Activated CD8-positive, alpha-beta memory T cell treated with anti-CD3 and anti-CD28 coated beads for 1 hour (primary cell): ENCODE measurements around the gene AMER1.
"Not testable (repeated sequence)": the region's sequence is repeated elsewhere in the genome, so short reads cannot be mapped to it uniquely, and the experiment has no call there.

Experiments
- DNase-seq, 2 donors: peaks; one replicate each; pipeline ENCODE4 v3.0.0-alpha.2; 2020; ENCODE audit warnings: low read depth in 1 of 2; ENCODE audit errors: extremely low read depth in 1 of 2

Gene AMER1

DNA sequence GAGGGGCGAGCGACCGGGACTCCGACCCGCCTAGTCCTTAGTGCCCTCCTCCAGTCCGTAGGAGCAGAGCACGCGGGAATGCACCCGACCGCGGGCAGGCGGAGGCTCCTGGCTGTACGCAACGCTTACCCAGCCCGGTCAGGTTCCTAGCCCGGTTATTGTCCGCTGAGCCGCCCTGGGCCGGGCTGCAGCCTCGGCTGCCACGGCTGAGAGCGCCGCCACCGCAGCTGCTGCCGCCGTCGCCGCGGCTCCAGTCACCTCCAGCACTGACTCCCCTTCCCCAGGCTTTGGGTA lies at the start of gene AMER1:
Gene AMER1, minus strand, starts transcription at position 268 of the 294 bp plus-strand sequence. CDS start 12,422 bp downstream, outside the sequence.
- DNase-seq, result peak in 1 of 2 donors; percentile 1

DNA sequence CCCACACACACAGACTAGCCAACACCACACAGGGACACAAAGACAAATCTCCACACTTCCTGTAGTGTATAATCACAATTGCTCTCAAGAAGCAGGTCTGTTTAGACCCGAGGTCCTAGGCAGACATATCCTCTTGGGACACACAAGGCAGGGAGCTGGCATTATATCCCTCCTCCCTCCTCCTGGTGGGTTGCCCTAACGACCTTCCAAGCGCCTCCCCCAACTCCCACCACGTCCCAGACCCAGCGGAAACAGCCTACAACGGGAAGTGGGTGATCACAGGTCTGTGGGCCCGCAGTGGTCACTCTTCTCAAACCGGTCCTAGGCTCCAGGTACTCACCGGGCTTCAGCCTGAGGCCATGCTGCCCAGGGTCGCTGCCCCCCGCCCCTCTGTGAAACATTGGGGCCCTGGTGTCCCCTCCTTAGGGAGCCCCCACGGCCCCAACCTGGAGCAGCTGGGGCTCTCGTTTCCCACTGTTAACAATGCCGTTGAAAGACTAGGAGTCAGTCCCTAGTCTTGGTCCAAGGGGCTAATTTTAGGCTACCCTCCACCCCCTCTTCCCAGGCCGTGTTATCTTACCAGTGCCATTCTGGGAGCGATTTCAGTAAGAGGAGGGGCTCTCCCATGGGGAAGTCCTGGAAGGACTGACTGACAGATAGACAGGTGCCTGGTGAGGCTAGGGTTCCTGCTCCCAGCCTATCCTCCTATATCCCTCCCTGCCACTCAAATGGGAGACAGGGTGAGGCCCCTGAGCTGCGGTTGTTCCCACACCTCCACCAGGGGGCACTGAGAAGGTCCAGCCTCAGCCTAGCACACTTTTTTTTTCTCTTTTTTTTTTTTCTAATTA lies 24.8 kb upstream of the AMER1 start, which contains the start of gene ASB12:
Gene ASB12, minus strand, starts transcription at position 485 of the 848 bp plus-strand sequence. CDS start 4,957 bp downstream, outside the sequence.
- DNase-seq, result no peak

DNA sequence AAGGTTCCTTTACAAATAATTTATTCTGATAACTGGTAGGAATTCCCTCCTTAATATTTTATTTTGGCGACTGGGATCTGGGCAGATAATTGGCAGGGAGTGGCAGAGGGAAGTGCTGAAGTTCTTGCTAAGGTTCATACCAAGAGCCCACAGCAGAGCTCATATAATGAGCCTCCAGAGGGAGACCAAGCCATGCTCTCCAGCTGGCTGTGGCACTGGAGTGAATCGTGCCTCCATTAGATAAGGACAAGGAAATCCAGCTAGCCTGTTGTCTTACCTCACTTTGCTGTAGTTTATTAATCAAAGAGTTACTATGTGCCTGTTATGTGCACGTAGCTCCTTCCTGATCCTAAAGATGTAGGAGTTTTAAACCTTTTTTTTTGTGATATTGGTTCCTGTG lies 23.6 kb upstream of the AMER1 start:
- DNase-seq, result no peak

DNA sequence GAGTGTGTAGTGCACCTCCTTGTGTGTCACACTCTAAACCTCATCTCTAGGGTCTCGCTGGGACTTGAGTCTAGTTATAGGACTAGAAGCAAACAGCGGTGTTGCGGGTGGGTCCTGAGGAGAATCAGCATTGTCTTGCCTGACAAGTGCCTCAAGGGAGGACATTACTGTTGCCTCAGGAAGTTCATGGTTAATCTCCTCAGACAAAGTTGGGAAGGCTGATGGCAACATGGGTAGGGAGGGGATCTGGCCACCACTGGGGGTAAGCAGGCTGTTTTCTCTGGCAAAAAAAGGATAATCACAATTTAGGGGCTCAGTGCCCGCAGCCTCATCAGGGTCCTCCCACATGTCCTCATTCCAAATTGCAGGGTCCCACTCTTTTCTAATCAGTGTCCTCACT lies 12.5 kb upstream of the AMER1 start:
- no peak for DNase-seq

DNA sequence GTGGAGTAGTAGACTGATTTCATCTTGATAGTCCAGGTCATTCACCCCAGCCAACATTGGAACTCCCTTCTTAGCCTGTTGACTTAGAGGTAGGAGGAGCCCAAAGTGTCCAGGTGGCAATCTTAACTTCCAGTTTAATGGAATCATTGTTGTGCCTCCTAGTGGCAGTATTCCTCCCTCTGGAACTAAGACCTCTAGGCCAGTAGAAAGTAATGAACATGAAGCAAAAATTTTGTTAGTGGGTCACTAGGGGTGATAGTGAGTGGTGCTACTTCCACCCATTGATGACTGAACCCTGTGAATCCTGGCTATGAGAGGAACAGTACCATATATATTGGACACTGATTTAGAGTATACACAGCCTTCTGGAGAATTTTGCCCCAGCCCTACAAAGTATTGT lies 8.5 kb upstream of the AMER1 start:
- DNase-seq, result not testable (repeated sequence)

DNA sequence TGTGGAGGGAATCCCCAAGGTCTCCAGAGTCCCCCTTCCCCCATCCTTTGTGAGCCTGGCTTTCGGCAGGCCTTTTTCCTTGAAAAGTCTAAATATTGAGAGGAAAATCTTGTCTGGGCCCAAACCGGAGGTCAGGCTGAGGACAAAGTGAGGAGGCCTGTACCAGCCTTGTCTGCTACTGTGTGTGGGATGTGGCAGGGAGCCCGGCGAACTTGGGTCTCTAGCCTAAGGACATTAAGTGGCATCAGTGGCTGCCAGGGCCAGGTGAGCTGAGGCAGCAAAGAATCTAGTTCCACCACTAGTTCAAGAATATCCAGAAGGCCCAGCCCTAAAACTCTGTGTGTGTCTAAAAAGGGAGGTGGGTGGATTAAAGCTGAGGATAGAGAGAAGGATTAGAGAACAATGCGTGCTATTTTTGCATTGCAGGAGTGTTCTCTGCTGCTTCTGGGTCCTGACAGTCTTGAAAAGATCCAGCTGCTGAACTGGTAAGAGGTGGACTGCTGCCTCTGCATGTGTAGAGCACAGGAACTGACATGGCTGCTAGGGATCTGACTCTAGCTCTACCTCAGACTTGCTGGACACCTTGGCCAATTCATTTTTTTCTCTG lies 1.2 kb upstream of the AMER1 start:
- no peak for DNase-seq

DNA sequence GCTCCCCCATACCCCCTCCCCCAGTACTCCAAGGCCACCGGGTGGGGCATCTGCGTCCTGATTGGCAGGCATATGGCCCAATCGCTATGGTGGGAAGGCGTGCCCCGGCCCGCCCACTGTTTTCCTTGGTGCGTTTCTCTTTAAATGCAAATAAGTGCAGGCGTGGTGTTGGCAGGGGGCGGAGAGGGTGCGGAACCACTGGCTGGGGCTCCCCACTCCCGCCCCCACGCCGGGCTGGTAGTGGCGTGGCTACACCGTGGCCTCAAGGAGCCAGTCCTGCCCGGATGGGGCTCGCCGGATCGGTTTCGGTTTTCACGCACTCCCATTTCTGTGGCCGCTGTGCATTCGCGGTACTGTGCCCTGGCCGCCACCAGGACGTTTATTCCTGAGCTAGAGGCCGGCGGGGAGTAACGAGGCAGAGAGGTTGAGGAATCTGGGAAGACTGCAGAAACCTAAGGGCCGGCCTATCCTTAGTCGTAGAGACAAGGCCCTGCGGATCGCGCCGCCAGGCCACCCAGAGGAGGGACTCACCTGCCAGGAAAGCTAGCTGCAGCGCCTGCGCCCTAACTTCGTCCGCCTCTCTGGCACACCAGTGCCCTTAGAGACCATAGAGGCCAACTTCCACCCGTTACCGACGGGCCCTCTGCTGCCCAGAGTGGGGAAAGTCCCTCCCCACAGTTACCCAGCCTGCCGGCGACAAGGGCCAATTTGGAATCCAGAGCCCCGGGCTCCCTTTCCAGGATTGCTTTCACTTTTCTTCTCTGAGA lies 410 bp upstream of the AMER1 start:
- peak; percentile 66 to 74 for DNase-seq

DNA sequence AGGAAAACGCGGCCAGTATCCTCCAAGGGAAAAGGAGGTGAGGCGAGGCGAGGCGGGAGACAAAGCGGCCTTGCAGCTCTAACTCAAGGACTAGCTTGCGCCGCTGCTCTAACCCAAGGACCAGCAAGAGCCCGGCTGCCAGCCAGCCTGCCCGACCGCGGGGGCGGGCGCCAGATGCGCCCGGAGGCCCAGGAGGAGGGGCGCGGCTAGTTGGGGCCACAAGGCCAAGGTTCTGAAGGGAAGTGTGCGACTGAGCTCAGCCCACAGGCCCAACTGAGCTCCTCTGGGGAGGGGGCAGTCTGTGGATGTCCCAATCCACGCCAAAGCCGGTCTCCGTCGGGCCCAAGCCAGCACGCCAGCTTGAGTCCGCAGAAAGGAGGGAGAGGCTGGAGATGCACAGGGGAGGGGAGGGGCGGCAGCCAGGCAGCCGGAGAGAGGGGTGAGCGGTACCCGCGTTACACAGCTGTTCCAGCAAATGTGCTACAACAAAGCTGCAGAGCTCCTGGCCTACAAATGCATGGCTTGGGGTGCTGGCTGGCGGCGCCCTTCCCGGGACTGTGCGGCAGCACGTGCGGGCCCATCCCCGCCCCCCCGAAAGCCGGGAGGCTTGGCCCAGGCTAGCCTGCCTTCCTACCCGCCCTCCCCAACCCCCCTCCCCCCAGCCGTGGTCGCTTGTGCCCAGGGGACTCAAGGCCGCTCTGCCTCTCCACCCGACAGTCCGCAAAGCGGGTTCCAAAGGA lies 637 bp downstream of the AMER1 start:
- no peak for DNase-seq

DNA sequence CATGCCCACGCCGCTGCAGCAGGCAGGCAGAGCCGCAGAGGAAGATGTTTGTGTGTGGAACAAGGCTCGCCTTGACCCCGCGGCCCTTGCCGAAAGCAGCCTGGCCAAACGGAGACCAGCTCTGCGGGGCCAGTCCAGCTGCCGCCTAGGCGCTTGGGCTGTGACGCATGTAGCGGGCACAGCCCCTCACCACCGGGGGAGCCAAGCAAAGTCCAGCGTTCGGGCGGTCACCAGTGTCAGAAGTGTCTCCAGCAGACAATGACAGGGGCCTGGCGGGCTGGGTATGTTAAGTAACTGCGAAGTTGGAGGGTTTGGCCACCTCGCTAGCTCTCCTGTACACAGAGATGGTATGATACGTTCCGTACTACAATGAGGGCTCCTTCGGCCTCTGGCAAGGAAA lies 1.3 kb downstream of the AMER1 start:
- no peak for DNase-seq

DNA sequence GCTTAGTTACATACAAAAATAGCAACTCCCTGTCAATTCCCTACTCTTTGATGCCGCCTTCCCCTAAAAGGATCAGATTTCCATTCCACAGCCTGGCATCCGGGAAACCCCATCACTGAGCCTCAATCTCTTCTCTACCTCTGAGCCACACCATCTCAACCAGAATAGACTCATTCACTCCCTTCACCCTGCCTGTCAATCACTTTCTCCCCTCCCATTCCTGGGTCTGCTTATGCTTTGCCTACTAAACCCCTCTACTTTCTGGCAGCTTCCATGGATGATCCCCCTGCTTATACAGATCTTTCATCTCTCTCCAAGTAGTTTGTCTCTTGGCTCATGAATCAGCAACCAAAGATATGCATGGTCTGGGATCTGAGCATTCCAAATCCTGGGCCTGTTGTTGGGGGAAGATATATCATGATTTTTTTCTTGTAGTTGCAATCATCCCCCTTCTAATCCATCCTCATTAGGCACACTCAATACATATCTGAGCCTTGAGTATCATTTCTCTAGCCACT lies 2.6 kb downstream of the AMER1 start:
- no peak for DNase-seq

DNA sequence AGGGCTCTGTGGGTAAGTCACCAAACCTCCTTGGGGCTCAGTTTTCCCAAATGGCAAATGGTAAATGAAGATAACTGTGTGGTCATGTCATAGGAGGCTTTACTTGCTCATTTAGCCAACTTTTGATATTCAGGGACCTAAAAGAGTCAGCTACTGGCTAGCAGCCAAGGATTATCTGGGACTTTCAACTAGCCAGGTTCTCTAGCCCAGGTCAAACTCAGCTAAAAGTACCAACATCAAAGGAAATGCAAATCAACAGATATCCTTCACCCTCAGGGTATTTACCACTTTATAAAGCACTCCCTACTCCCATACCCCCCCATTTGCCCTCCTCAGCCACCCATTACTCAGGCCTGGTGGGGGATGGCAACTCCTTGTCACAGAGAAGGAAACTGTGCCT lies 7.5 kb downstream of the AMER1 start:
- DNase-seq, result no peak

DNA sequence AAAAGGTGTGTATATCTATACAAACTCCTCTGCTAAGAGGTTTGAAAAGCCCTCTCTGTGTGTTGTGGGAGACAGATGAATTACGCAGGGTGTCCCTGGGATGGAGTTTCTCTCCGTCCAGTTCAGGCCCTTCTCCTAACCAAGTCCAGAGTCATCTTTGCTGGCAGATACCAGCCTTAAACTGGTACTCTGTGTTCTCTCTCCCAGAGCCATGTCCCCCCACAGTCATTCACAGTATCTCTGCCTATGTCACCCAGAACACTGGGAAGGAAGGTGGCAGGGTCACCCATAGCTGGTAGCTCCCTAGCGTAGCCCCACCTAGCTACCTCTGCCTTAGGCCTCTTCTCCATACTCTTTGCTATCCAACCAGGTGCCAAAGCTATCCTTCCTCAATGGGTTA lies 8.9 kb downstream of the AMER1 start:
- DNase-seq, result no peak

DNA sequence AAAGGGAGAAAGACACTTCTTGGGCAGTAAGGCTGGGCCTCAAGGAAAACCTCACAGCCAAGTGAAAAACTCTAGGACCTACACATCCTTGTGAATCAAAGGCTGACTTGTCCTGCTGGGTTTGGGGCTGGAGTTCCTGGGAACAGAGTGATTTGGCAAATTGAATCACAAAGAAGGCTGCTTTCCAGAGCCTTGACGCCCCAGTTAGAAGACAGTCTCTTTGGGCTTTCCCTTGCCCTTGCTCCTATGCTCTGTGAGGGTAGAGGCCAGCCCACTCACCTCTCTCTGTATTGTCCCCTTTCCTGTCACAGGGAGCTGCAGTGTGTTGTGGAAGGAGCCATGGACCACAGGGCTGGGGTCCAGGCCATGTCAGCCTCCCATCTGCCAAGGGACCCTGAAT lies 9.6 kb downstream of the AMER1 start:
- DNase-seq, result no peak

DNA sequence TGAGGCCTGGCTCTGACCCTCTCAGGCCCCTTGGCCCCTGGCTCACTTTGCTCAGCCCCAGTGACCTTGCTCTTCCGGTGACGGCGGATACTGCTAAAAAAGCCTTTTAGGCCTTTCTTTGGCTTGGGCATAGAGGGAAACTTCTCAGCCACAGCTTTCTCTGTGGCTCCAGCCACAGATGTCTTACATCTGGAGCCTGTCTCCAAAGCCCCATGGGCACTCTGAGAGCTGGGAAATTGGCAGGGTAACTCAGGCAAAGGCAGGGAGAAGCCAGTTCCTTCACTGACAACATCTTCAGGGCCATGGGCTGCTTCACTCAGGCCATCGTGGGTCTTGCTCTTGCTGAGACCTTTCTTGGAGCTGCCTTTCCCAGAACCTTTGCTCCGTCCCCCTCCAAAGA lies 12.8 kb downstream of the AMER1 start:
- no peak for DNase-seq

DNA sequence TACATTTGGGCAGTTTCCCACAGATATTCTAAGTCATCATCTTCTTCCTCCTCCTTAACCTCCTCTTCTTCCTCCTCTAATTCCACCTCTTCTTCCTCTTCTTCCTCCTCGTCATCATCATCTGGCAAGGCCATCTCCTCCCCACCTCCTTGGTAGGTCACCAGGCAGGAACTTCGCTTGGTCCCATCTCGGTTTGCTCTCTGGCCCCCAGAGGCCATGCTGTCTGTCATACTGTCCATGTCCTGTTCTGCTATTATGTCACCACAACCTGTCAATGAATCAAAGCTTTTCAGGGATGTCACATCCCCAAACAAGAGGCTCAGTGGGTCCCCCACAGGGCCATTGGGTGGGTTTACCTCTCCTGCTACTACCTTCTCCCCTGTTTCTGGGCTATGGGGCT lies 13.5 kb downstream of the AMER1 start:
- no peak for DNase-seq

DNA sequence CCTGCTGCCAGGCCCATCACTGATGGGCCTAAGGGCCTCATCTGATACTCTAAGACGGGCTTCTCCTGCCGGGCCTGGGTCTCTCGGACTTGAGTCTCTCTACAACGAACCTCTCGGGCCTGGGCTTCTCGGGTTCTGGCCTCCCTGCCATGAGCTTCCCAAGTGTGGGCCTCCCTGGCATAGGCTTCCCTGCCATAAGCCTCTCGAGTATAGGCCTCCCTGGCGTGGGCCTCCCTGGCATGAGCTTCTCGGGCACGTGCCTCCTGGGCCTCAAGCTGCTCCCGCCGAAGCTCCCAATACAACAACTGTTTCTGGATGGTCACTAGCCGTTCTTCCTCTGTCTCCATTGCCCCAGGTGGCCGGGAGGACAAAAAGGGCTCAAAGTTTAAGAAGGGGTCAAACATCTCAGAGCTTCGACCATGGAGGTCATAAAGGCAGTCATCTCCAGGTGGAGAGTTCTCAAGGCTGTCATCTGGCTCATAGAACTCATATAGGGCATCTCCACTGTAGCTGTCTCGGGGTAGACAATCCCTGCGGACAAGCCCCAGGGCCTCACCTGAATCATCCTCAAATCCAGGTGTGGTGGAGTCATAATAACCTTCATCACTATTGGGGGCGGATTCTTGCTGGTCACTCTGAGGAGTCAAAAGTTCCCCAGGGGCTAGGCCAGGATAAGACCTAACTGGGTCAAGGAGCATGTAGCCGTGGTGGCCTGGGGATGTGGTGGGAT lies 14.1 kb downstream of the AMER1 start:
- no peak for DNase-seq

DNA sequence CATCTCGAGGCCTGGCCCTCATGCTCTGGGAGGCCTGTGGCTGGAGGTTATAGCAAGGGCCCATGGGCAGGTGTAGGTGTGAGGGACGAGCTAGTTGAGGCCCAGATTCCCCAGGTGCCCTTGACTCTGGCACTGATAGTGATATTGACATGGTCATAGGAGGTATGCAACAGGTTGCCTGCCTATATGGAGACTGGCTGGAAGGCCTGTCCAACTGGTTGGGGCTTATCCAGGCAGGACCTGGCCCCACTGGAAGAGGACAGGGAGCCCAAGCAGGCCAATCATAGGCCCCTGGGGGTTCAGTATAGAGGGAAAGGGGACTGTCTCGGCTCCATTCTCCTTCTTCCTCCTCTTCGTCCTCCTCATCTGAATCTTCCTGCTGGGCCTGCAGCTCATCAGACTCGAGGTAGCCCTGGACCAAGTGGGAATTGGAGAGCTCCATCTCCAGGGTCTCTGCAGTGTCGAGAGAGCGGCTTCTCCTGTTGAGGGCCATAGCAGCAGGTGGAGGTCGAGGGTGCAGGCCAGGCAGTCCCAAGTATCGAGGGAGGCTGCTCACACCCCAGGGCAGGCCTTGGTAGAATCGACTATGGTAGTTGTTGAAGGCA lies 15.3 kb downstream of the AMER1 start:
- no peak for DNase-seq

DNA sequence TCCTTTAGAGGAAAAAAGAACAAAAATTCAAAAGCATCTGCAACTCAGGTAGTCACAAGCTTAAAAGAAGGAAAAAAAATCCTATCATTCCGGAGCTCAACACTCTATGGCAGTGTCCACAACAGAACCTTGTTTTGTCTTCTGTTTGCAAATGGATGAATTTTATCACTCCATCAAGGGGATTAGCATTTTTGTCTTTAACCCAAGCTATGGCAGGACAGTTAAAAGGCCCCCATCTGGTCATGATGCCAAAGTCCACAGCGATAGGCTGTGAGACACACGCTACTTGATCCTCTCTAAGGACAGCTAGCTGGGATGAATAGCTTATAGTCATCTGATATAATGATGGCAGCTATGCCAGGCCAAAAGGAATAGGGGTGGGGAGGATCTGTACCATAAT lies 16.6 kb downstream of the AMER1 start:
- no peak for DNase-seq

DNA sequence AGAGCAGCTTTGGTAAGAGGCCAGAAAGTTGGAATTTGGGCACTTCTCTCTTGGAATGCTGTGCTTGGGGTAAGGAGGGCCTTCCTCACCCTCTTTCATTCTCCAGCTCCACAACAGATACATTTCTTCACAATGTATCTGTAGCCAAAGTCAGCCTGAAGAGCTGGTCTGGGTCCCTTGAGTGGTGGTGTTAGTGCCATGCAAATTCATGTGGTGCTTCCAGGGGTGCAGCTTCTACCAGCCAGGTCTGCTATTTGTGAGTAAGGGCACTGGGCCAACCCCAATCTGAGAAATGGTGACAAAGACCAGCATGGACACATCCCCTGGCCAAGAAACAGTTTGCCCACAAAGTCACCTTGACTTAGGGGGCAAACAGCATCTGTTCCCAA lies 17.8 kb downstream of the AMER1 start:
- no peak for DNase-seq
